ENCODE data around the gene RNF114. TPM values are rescaled to one million over a fixed set of nuclear protein-coding genes. Genes with fewer than 3 reads are reported as not detected.

Gene RNF114, protein sequence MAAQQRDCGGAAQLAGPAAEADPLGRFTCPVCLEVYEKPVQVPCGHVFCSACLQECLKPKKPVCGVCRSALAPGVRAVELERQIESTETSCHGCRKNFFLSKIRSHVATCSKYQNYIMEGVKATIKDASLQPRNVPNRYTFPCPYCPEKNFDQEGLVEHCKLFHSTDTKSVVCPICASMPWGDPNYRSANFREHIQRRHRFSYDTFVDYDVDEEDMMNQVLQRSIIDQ
- 80.0 and 96.7 TPM in 2 replicates for total RNA-seq

DNA sequence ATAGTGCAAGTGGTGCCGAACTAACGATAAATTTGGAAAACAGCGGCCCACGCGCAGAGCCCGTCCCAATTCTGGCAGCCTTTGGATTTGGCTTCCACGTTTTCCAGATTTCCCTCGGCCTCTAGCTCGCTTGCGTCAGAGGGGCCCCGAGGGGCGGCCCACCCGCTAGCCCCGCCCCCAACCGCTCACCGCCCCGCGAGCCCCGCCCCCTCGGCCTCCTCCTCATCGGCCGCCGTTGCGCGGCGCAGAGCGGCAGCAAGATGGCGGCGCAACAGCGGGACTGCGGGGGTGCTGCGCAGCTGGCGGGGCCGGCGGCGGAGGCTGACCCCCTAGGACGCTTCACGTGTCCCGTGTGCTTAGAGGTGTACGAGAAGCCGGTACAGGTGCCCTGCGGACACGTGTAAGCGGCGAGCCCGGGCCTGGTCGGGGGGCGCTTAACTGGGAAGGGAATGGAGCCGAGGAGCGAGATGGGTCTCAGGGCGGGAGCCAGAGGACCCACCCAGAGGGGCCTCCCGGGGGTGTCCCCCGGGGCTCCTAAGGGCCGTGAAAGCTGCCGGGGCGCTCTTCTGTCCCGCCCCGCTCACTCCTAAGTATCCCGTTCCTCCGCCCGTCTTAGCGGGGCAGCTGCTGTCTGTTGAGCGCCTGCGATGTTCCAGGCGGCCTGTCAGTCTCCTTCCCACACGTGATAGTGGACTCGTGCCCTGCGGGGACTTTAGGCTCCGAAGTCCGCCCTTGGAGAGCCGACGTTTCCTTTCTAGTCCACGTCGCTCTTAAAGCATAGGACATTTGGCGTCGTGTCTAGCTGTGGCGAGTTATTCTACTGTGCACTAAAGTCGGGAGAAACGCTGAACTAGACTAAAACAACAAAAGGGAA, at the start of gene RNF114:
Gene RNF114 (plus strand): TSS at position 245 of the 874 bp plus-strand sequence. CDS start 16 bp downstream, at position 261.

DNA sequence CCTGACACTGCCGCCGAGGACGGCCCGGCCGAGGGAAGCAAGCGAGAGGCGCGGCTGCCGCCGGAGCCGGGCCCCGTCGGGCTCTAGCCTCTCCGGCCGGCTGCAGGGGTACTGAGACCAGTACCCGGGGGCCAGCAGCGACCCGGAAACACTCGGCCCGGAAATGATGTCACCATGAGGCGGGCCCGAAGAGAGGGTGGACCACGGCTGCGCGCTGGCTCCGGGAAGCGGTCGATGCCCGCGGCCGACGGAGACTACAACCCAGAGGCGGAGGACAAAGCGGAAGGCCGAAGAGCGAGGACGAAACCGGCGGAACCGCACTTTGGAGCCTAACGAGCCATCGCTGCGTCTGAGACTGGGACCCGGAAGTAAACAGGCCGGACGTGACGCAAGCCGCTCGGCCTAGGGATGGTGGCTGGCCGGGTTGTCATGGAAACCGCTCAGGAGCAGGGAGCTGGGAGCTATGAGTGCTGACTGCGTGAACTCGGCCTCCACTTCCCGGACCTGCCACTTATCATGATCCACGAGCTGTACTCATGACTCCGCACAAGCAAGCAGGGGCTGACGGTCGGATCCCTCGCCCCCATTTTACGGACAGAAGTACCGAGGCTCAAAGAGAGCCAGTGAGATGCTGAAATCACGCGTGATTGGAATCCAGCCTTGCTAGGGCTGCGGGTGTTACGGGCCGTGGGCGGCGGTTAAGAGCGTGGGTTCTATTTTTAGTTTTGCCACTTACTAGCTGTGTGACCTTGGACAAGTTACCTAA, 20.6 kb upstream of the RNF114 start, which contains the start of gene SPATA2:
Gene SPATA2 (minus strand): TSS at position 150 of the 766 bp plus-strand sequence. CDS start 7,039 bp downstream, outside the sequence.

DNA sequence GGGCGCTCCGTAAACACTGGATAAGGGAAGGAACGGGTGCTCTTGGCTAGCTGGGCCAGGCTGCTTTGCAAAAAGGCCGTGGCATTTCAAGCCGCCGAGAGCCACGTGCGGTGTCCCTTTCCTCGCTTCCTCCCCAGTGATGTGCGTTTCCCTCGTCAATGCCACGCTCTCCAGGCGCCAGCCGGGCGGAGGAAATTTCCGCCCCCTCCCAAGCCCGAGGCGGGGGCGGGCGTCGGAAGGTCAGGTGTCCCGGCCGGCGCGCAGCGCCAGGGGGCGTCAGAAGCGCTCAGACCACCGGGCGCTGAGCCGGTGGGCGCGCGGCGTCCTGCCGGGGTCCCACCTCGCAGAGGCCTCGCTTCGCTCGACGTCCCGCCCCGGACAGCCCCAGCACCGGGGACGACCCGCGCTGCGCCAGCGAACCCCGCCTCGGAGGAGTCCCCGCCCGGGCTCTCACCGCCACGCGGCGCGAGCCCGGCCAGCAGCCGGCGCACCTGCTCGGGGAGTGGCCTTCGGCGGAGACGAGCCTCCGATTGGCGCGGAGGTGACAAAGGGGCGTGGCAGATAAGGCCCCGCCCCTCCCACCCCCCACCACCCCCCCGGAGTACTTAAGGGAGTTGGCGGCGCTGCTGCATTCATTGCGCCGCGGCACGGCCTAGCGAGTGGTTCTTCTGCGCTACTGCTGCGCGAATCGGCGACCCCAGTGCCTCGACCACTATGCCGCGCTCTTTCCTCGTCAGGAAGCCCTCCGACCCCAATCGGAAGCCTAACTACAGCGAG, 46.3 kb downstream of the RNF114 start, which contains the start of gene SNAI1:
Gene SNAI1 (plus strand): TSS at position 635 of the 777 bp plus-strand sequence. CDS start 80 bp downstream, at position 715.

Small RNAs within 50 kb of the gene (small RNA-seq; reads per million reads assigned to genes)
- not detected for gene RF00017
- not detected for gene RF00019
- not detected for gene RNU6-147P

Other genes with a start within 250 kb of the RNF114 start
- gene B4GALT5, start 222.5 kb upstream of the RNF114 start, total RNA-seq: 66.3 and 72.1 TPM in 2 replicates
- gene SLC9A8, start 123.6 kb upstream of the RNF114 start, total RNA-seq: 8.2 and 10.4 TPM in 2 replicates
- 3.5 and 4.2 TPM in 2 replicates for gene SPATA2, start 20.9 kb upstream of the RNF114 start, total RNA-seq
- 5.3 and 6.5 TPM in 2 replicates for gene SNAI1, start 46.6 kb downstream of the RNF114 start, total RNA-seq
- gene UBE2V1, start 176.8 kb downstream of the RNF114 start, total RNA-seq: 111 and 122 TPM in 2 replicates
- gene PEDS1, start 217.3 kb downstream of the RNF114 start, total RNA-seq: 50.0 and 56.3 TPM in 2 replicates

Measured in vein endothelial cell (primary cell).